MM.1S (cell line): ENCODE measurements around the gene GPR150.

Source experiments
- CTCF ChIP-seq: fragments of 300-600 bp; sonication (generic); IDR thresholded peaks from 2 replicates; pipeline ENCODE4 v1.5.1; 2016; ENCODE audit warnings: antibody characterized with exemption, low read length, mixed read lengths
- EZH2phosphoT487 ChIP-seq: fragments of 300-600 bp; sonication (generic); IDR thresholded peaks from 2 replicates; pipeline ENCODE4 v1.6.1; 2018; ENCODE audit warnings: antibody characterized with exemption, low read length

- TF ChIP-seq CTCF (no peak), EZH2phosphoT487 (no peak)
These were observed 6.4 kb upstream of the GPR150 start for GRCh38 chr5:95613514-95613913.
